Transverse colon (tissue), 4 donors: ENCODE measurements around the gene LCP1.

Experiments
- CTCF ChIP-seq, 5 experiments: fragments of 200-600 bp in 3 of 5; fragments of 450-650 bp in 2 of 5; sonication (generic) in 3 of 5; IDR thresholded peaks; 1 replicate in 2 of 5; 2 replicates in 3 of 5; pipeline ENCODE4 v1.5.1; 2016 to 2017; ENCODE audit warnings: antibody characterized with exemption in 5 of 5, inconsistent platforms in 3 of 5, mild to moderate bottlenecking in 2 of 5, moderate library complexity in 1 of 5
- EP300 ChIP-seq: sonication (generic); formaldehyde crosslinking; IDR thresholded peaks from one replicate; pipeline ENCODE4 v1.6.1; 2017; ENCODE audit warnings: antibody characterized with exemption, low read depth
- POLR2A ChIP-seq: fragments of 450-650 bp; IDR thresholded peaks from one replicate; pipeline ENCODE4 v1.6.1; 2016; ENCODE audit warnings: antibody characterized with exemption, mild to moderate bottlenecking, moderate library complexity
- POLR2AphosphoS5 ChIP-seq, 3 donors: sonication (generic); formaldehyde crosslinking; IDR thresholded peaks; one replicate each; pipeline ENCODE4 v1.6.1; 2016; ENCODE audit warnings: antibody characterized with exemption in 3 of 3

- no peak for TF ChIP-seq POLR2A
- TF ChIP-seq EP300, result no peak
- no peak for TF ChIP-seq CTCF (IDR thresholded peaks at IDR 0.05)
- TF ChIP-seq POLR2AphosphoS5 (IDR thresholded peaks at IDR 0.05), result no peak
These were observed 36.0 kb downstream of the LCP1 start for GRCh38 chr13:46145950-46146349.
